GM23338 (cell line): ENCODE results near the gene MTERF4. TPM values are rescaled to one million over a fixed set of nuclear protein-coding genes. Genes with fewer than 3 reads are reported as not detected.

Experiments used
- ATAC-seq: fragments of 200-7000 bp; cut with Tn5 transposase; 3 replicates; pipeline ENCODE4 v1.9.1; 2020
- DNase-seq: peaks from one replicate; pipeline ENCODE4 v3.0.0-alpha.2; 2015; ENCODE audit warnings: low spot score
- H2AFZ ChIP-seq: fragments of 200-600 bp; sonication (generic); 2 replicates; pipeline ENCODE4 v1.8.0; 2016; ENCODE audit warnings: antibody characterized with exemption, mild to moderate bottlenecking, moderate library complexity
- H3F3A ChIP-seq: fragments of 200-600 bp; sonication (generic); replicated peaks from 2 replicates; pipeline ENCODE4 v1.8.0; 2017; ENCODE audit warnings: antibody characterized with exemption, mixed run types, low read depth
- H3K27ac ChIP-seq: fragments of 200-600 bp; sonication (generic); 2 replicates; pipeline ENCODE4 v1.6.1; 2016; ENCODE audit warnings: low read depth
- H3K27me3 ChIP-seq: fragments of 200-600 bp; sonication (generic); 2 replicates; pipeline ENCODE4 v1.8.0; 2016; ENCODE audit warnings: mild to moderate bottlenecking, mixed run types, moderate library complexity; ENCODE audit not compliant: insufficient read depth
- H3K36me3 ChIP-seq: fragments of 200-600 bp; sonication (generic); 2 replicates; pipeline ENCODE4 v1.8.0; 2016; ENCODE audit warnings: mild to moderate bottlenecking; ENCODE audit not compliant: insufficient read depth
- H3K4me1 ChIP-seq: fragments of 200-600 bp; sonication (generic); 2 replicates; pipeline ENCODE4 v1.8.0; 2016; ENCODE audit warnings: mild to moderate bottlenecking, moderate library complexity; ENCODE audit not compliant: insufficient read depth
- H3K4me2 ChIP-seq: fragments of 200-600 bp; sonication (generic); 2 replicates; pipeline ENCODE4 v1.7.1; 2017; ENCODE audit warnings: mixed run types
- H3K4me3 ChIP-seq: fragments of 200-600 bp; sonication (generic); 2 replicates; pipeline ENCODE4 v1.6.1; 2016; ENCODE audit warnings: mixed run types
- H3K79me2 ChIP-seq: fragments of 200-600 bp; sonication (generic); replicated peaks from 2 replicates; pipeline ENCODE4 v1.8.0; 2017; ENCODE audit warnings: mild to moderate bottlenecking; ENCODE audit not compliant: insufficient read depth
- H3K9me2 ChIP-seq: fragments of 200-600 bp; sonication (generic); 2 replicates; pipeline ENCODE4 v1.8.0; 2017; ENCODE audit not compliant: insufficient read depth
- H4K20me1 ChIP-seq: fragments of 200-600 bp; sonication (generic); replicated peaks from 2 replicates; pipeline ENCODE4 v1.8.0; 2017; ENCODE audit warnings: mild to moderate bottlenecking; ENCODE audit not compliant: insufficient read depth
- H3K27ac Mint-ChIP-seq: 2 replicates; pipeline ENCODE4 v1.8.0; 2020; ENCODE audit warnings: inconsistent platforms, mild to moderate bottlenecking, moderate library complexity, mixed read lengths
- H3K27me3 Mint-ChIP-seq: 3 replicates; pipeline ENCODE4 v1.8.0; 2022; ENCODE audit warnings: low read depth, mild to moderate bottlenecking, moderate library complexity, mixed read lengths, inconsistent platforms; ENCODE audit not compliant: insufficient read depth, poor library complexity
- H3K36me3 Mint-ChIP-seq: 3 replicates; pipeline ENCODE4 v1.8.0; 2021; ENCODE audit warnings: low read depth, mild to moderate bottlenecking, inconsistent platforms, moderate library complexity, mixed read lengths
- H3K4me1 Mint-ChIP-seq: 3 replicates; pipeline ENCODE4 v1.8.0; 2020; ENCODE audit warnings: mild to moderate bottlenecking, inconsistent platforms, mixed read lengths
- H3K4me3 Mint-ChIP-seq: 3 replicates; pipeline ENCODE4 v1.8.0; 2021; ENCODE audit warnings: moderate library complexity, mild to moderate bottlenecking, inconsistent platforms, mixed read lengths
- H3K9me3 Mint-ChIP-seq: 3 replicates; pipeline ENCODE4 v1.8.0; 2020; ENCODE audit warnings: moderate library complexity, mild to moderate bottlenecking, inconsistent platforms, mixed read lengths
- EZH2 ChIP-seq: fragments of 200-600 bp; sonication (generic); IDR thresholded peaks from one replicate; pipeline ENCODE4 v1.8.0; 2017; ENCODE audit warnings: antibody characterized with exemption, mild to moderate bottlenecking, low read depth; ENCODE audit not compliant: unreplicated experiment
- EZH2phosphoT487 ChIP-seq: fragments of 200-600 bp; sonication (generic); IDR thresholded peaks from one replicate; pipeline ENCODE4 v1.8.1; 2018; ENCODE audit warnings: antibody characterized with exemption; ENCODE audit not compliant: unreplicated experiment
- STAT1 ChIP-seq: IDR thresholded peaks from one replicate; pipeline ENCODE4 v1.6.1; 2016; ENCODE audit warnings: antibody characterized with exemption; ENCODE audit not compliant: unreplicated experiment
- ZNF331 ChIP-seq: fragments of 250-450 bp; sonication (Bioruptor Pico); IDR thresholded peaks from 2 replicates; pipeline ENCODE4 v1.5.0; 2020; ENCODE audit warnings: low read depth, mild to moderate bottlenecking, moderate library complexity
- polyA plus RNA-seq: library from polyadenylated mRNA; unstranded; fragments of >200 nt; fragmentation: Nextera tagmentation; extraction: Ambion mirVana; gene quantifications from 2 replicates; pipeline ENCODE4 v1.2.1, GENCODE V29; 2016
- total RNA-seq: library from RNA; depleted of rRNA; stranded (reverse); fragments of >200 nt; shearing (Covaris generic); gene quantifications from 2 replicates; pipeline ENCODE4 v1.2.3, GENCODE V29; 2014
- TF ChIP-seq, protein P1 (sequence below), 2 experiments: fragments of 200-600 bp in 1 of 2; sonication (generic) in 1 of 2; conservative IDR thresholded peaks; 2 replicates each; pipeline versions ENCODE4 v1.5.1 to v1.6.1; 2016 to 2017; ENCODE audit warnings: antibody characterized with exemption in 2 of 2, low read depth in 2 of 2, mild to moderate bottlenecking in 2 of 2, moderate library complexity in 1 of 2
- TF ChIP-seq, protein P2 (sequence below): IDR thresholded peaks from 2 replicates; pipeline ENCODE4 v1.6.1; 2016; ENCODE audit warnings: antibody characterized with exemption
- TF ChIP-seq, protein P3 (sequence below): IDR thresholded peaks from one replicate; pipeline ENCODE4 v1.6.1; 2018; ENCODE audit warnings: antibody characterized with exemption; ENCODE audit not compliant: unreplicated experiment

MTERF4 gene
- total and polyA plus RNA-seq, 2 experiments from 2014 or later: 15.3 to 63.6 TPM

DNA sequence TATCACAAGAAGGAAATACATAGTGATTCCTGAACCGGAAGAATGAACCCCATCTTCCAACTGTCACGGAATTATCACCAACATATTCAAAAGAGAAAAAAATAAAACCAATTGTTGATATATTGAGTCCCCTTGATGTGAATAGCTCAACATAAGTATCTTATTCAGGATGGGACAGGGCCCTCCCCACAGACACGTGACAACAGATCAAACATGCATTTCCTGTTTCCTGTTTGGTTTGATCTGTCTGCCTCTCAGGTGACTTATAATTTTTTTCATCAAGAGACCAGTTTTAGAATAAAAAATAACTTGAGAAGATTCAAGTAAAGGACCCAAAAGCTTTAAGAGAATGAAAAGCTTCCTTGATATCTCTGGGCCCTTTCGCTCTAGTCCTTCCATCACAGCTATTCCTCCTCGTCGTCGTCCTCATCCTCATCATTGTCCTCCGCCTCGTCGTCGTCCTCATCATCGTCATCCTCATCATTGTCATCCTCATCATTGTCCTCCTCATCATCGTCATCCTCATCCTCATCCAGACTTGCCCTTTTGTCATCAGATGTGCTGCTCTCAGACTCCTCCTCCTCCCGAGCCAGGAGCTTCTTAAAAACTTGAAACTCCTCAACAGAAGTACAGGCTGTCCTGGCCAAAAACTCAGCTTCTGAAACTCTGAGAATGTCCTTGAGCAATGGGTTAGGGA, 6.3 kb downstream of the MTERF4 start:
- H4K20me1 ChIP-seq: peaks cover 27% of the 10 kb centered on the region
- TF ChIP-seq ZNF331 (CRISPR knock-in tag): no peak
- TF ChIP-seq EZH2phosphoT487: no peak
- TF ChIP-seq, protein P1, sequence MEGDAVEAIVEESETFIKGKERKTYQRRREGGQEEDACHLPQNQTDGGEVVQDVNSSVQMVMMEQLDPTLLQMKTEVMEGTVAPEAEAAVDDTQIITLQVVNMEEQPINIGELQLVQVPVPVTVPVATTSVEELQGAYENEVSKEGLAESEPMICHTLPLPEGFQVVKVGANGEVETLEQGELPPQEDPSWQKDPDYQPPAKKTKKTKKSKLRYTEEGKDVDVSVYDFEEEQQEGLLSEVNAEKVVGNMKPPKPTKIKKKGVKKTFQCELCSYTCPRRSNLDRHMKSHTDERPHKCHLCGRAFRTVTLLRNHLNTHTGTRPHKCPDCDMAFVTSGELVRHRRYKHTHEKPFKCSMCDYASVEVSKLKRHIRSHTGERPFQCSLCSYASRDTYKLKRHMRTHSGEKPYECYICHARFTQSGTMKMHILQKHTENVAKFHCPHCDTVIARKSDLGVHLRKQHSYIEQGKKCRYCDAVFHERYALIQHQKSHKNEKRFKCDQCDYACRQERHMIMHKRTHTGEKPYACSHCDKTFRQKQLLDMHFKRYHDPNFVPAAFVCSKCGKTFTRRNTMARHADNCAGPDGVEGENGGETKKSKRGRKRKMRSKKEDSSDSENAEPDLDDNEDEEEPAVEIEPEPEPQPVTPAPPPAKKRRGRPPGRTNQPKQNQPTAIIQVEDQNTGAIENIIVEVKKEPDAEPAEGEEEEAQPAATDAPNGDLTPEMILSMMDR (conservative IDR thresholded peaks at IDR 0.05; ENCODE audit: low read depth in 2 of 2): no peak
- no peaks in the 10 kb centered on the region for H3K27me3 ChIP-seq
- H3K4me2 ChIP-seq: no peak overlapping the region
- H3K4me1 Mint-ChIP-seq: peaks cover 13% of the 10 kb centered on the region
- no peak overlapping the region for H3K4me3 Mint-ChIP-seq
- no peak overlapping the region for H3K27ac Mint-ChIP-seq
- DNase-seq (no peak), ATAC-seq (no peak)
- peaks cover 11% of the 10 kb centered on the region; the same call in 1 of the 2 replicates for H3K4me1 ChIP-seq
- no peaks in the 10 kb centered on the region for H3K9me2 ChIP-seq
- H3F3A ChIP-seq: no peaks in the 10 kb centered on the region
- no peak overlapping the region for H3K4me3 ChIP-seq
- H3K36me3 ChIP-seq: peaks cover 22% of the 10 kb centered on the region
- H3K9me3 Mint-ChIP-seq: no peaks in the 10 kb centered on the region
- no peak overlapping the region for H3K27ac ChIP-seq
- H3K36me3 Mint-ChIP-seq: peaks cover 55% of the 10 kb centered on the region
- peaks cover 45% of the 10 kb centered on the region for H3K79me2 ChIP-seq
- peaks cover 9% of the 10 kb centered on the region for H3K27me3 Mint-ChIP-seq
- H2AFZ ChIP-seq: no peak overlapping the region

DNA sequence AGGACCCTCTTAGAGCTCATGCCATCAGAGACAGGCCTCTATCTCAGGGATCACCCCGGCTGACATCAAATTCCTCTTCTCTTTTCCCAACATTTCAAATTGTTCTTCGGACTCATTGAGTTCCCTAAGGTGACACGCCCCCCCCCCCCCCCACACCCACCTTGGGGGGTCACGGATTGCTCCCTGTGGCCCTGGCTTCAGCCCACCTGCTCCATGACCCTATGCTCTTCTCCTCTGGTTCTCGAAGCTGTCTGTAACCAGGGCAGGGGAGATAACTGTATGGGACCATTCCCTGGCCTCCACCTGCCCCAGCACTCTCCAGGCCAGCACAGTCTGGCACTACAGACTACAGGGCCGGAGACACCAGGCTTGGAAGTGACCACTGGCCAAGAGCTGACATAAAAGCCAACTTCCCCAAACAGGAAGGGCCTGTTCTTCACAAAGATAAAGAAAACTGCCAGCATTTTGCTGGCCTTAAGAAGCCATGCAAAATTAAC, 7.1 kb downstream of the MTERF4 start:
- no peaks in the 10 kb centered on the region for H3K9me2 ChIP-seq
- Mint-ChIP-seq H3K9me3 (no peaks in the 10 kb centered on the region), H3K27me3 (peaks cover 9% of the 10 kb centered on the region), H3K36me3 (peaks cover 58% of the 10 kb centered on the region), H3K4me3 (peak overlapping the region; percentile 26; the same call in 1 of the 3 replicates), H3K4me1 (peaks cover 13% of the 10 kb centered on the region), H3K27ac (peak overlapping the region; percentile 82)
- DNase-seq (no peak), ATAC-seq (no peak)
- H3K79me2 ChIP-seq: peaks cover 39% of the 10 kb centered on the region
- H3K27me3 ChIP-seq: no peaks in the 10 kb centered on the region
- H2AFZ ChIP-seq: no peak overlapping the region
- peaks cover 23% of the 10 kb centered on the region for H3K36me3 ChIP-seq
- H3K4me2 ChIP-seq: no peak overlapping the region
- H3K27ac ChIP-seq: 0 out of 2 replicates have a peak overlapping the region, but pooled peaks have one; percentile 60
- H4K20me1 ChIP-seq: peaks cover 29% of the 10 kb centered on the region
- no peaks in the 10 kb centered on the region for H3F3A ChIP-seq
- peaks cover 11% of the 10 kb centered on the region; the same call in 1 of the 2 replicates for H3K4me1 ChIP-seq
- no peak overlapping the region for H3K4me3 ChIP-seq
- TF ChIP-seq, protein P2, sequence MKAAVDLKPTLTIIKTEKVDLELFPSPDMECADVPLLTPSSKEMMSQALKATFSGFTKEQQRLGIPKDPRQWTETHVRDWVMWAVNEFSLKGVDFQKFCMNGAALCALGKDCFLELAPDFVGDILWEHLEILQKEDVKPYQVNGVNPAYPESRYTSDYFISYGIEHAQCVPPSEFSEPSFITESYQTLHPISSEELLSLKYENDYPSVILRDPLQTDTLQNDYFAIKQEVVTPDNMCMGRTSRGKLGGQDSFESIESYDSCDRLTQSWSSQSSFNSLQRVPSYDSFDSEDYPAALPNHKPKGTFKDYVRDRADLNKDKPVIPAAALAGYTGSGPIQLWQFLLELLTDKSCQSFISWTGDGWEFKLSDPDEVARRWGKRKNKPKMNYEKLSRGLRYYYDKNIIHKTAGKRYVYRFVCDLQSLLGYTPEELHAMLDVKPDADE: no peak
- TF ChIP-seq, protein P3, sequence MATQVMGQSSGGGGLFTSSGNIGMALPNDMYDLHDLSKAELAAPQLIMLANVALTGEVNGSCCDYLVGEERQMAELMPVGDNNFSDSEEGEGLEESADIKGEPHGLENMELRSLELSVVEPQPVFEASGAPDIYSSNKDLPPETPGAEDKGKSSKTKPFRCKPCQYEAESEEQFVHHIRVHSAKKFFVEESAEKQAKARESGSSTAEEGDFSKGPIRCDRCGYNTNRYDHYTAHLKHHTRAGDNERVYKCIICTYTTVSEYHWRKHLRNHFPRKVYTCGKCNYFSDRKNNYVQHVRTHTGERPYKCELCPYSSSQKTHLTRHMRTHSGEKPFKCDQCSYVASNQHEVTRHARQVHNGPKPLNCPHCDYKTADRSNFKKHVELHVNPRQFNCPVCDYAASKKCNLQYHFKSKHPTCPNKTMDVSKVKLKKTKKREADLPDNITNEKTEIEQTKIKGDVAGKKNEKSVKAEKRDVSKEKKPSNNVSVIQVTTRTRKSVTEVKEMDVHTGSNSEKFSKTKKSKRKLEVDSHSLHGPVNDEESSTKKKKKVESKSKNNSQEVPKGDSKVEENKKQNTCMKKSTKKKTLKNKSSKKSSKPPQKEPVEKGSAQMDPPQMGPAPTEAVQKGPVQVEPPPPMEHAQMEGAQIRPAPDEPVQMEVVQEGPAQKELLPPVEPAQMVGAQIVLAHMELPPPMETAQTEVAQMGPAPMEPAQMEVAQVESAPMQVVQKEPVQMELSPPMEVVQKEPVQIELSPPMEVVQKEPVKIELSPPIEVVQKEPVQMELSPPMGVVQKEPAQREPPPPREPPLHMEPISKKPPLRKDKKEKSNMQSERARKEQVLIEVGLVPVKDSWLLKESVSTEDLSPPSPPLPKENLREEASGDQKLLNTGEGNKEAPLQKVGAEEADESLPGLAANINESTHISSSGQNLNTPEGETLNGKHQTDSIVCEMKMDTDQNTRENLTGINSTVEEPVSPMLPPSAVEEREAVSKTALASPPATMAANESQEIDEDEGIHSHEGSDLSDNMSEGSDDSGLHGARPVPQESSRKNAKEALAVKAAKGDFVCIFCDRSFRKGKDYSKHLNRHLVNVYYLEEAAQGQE: no peak
- TF ChIP-seq STAT1 (no peak), EZH2 (no peak), EZH2phosphoT487 (no peak), ZNF331 (CRISPR knock-in tag) (no peak)
